Measurements from ENCODE around the gene CBFA2T3. TPM values are rescaled to one million over a fixed set of nuclear protein-coding genes. Genes with fewer than 3 reads are reported as not detected.
A peak's percentile ranks its signal among the peaks of the same experiment; 100 is the strongest.

CBFA2T3 gene
- total and polyA plus RNA-seq, 2 of the 13 experiments (the other 11 are each of a cell fraction or from before 2014, with no cell fraction given) = 0.05 TPM; not detected in 1

- ChIA-PET POLR2A (no interaction called here), CTCF (ENCODE audit: low intra/inter-chr PET ratio, low total read pairs) (no interaction called here)
- no peak for TF ChIP-seq THYN1 (CRISPR knock-in tag; IDR thresholded peaks at IDR 0.05; ENCODE audit: borderline replicate concordance, low read depth)
- no peak for TF ChIP-seq DMTF1 (CRISPR knock-in tag; IDR thresholded peaks at IDR 0.05)
- H3K9me3 ChIP-seq (ENCODE audit: low read length) = no peaks in the 10 kb centered on the region
- H3K4me1 ChIP-seq (ENCODE audit: insufficient read depth, low read length) = no peaks in the 10 kb centered on the region
- in situ Hi-C loops (cut with HindIII; ENCODE audit: extremely low pct_ligation_motif_present, low pct_unique_long_range_greater_than_20kb) = no loop called here
- H2AFZ ChIP-seq (ENCODE audit: low read length) = no peak overlapping the region
- BruUV-seq (replicated peaks) = no TSS peak
- H3K4me3 ChIP-seq (replicated peaks in 1 of 3; ENCODE audit: insufficient read depth in 1 of 3, low read depth in 2 of 3, low read length in 3 of 3) = no peak overlapping the region
- ATAC-seq = no peak
- no peak for DNase-seq (ENCODE audit: low spot score)
- no peaks in the 10 kb centered on the region for H3K79me2 ChIP-seq (ENCODE audit: insufficient read depth, low read length)
- H3K27me3 ChIP-seq (ENCODE audit: control insufficient read depth in 1 of 2, insufficient read depth in 2 of 2, low read length in 2 of 2) = peaks cover 48 to 91% of the 10 kb centered on the region in 2 experiments
- 0 out of 2 replicates have a peak, but pooled peaks cover 2% of the 10 kb centered on the region for H4K20me1 ChIP-seq (ENCODE audit: insufficient read depth, low read length)
- WGBS (ENCODE audit: low lambda C conversion rate) = 19% methylated on average over 8 of the region's 8 CpGs
- H3K4me2 ChIP-seq (ENCODE audit: low read depth, low read length) = no peak overlapping the region
- intact Hi-C loops (cut with micrococcal nuclease; ENCODE audit: unreplicated experiment) = no loop called here
- no peak overlapping the region for H3K9ac ChIP-seq (ENCODE audit: insufficient read depth, low read depth, low read length)
- H3K27ac ChIP-seq (ENCODE audit: extremely low read length, insufficient read depth, low read length) = no peak overlapping the region
- no peak for FAIRE-seq
- H3K36me3 ChIP-seq (replicated peaks in 1 of 2; ENCODE audit: control insufficient read depth in 1 of 2, insufficient read depth in 2 of 2, low read length in 2 of 2) = no peaks in the 10 kb centered on the region
Measured at GRCh38 chr16:88965411-88965810, 11.6 kb downstream of the CBFA2T3 start.

- Histone ChIP-seq H3K9ac (ENCODE audit: insufficient read depth, low read depth, low read length) (no peak overlapping the region), H2AFZ (ENCODE audit: low read length) (no peak overlapping the region), H3K79me2 (ENCODE audit: insufficient read depth, low read length) (no peaks in the 10 kb centered on the region), H3K4me1 (ENCODE audit: insufficient read depth, low read length) (no peaks in the 10 kb centered on the region), H3K9me3 (ENCODE audit: low read length) (no peaks in the 10 kb centered on the region), H3K27me3 (ENCODE audit: control insufficient read depth in 1 of 2, insufficient read depth in 2 of 2, low read length in 2 of 2) (peaks cover 44 to 90% of the 10 kb centered on the region in 2 experiments), H3K36me3 (replicated peaks in 1 of 2; ENCODE audit: control insufficient read depth in 1 of 2, insufficient read depth in 2 of 2, low read length in 2 of 2) (no peaks in the 10 kb centered on the region), H3K4me2 (ENCODE audit: low read depth, low read length) (no peak overlapping the region), H3K4me3 (replicated peaks in 1 of 3; ENCODE audit: insufficient read depth in 1 of 3, low read depth in 2 of 3, low read length in 3 of 3) (no peak overlapping the region), H3K27ac (ENCODE audit: extremely low read length, insufficient read depth, low read length) (no peak overlapping the region), H4K20me1 (ENCODE audit: insufficient read depth, low read length) (0 out of 2 replicates have a peak, but pooled peaks cover 2% of the 10 kb centered on the region)
- no TSS peak for BruUV-seq (replicated peaks)
- in situ Hi-C loops (cut with HindIII; ENCODE audit: extremely low pct_ligation_motif_present, low pct_unique_long_range_greater_than_20kb) = no loop called here
- ChIA-PET CTCF (ENCODE audit: low intra/inter-chr PET ratio, low total read pairs) (no interaction called here), POLR2A (no interaction called here)
- TF ChIP-seq PCBP2 (optimal IDR thresholded peaks at IDR 0.05; ENCODE audit: low read depth, low read length, poor library complexity, severe bottlenecking) (no peak), FOXP1 (IDR thresholded peaks at IDR 0.05) (peak; percentile 24; the same call in 1 of the 2 replicates), FOXP1 (CRISPR knock-in tag; IDR thresholded peaks at IDR 0.05) (no peak)
- intact Hi-C loops (cut with micrococcal nuclease; ENCODE audit: unreplicated experiment) = no loop called here
- FAIRE-seq = no peak
- ATAC-seq = no peak
- no peak for DNase-seq (ENCODE audit: low spot score)
Measured at GRCh38 chr16:88964636-88965035, 12.4 kb downstream of the CBFA2T3 start.

All from HepG2 (cell line).